WTC11 (cell line): ENCODE measurements around the gene UBXN11. TPM values are rescaled to one million over a fixed set of nuclear protein-coding genes. Genes with fewer than 3 reads are reported as not detected.

Source experiments
- ATAC-seq: fragments of 200-7000 bp; cut with Tn5 transposase; 2 replicates; pipeline ENCODE4 v1.10.0; 2021; ENCODE audit warnings: mild to moderate bottlenecking, moderate library complexity
- CTCF ChIA-PET: fragments of 300-600 bp; sonication (Branson Sonifier 250); formaldehyde crosslinking; loops from one replicate; lab custom pipeline; 2021; ENCODE audit warnings: antibody characterized with exemption; lab: Charles Lee
- POLR2A ChIA-PET: fragments of 350-600 bp; sonication (Branson Sonifier 250); formaldehyde crosslinking; loops from one replicate; lab custom pipeline; 2021; ENCODE audit warnings: antibody characterized with exemption; lab: Charles Lee
- DNase-seq: peaks from one replicate; pipeline ENCODE4 v3.0.0; 2021; ENCODE audit warnings: low spot score
- H3K27ac Mint-ChIP-seq: 2 replicates; pipeline ENCODE4 v1.8.0; 2021; ENCODE audit warnings: mixed read lengths
- H3K27me3 Mint-ChIP-seq: 2 replicates; pipeline ENCODE4 v1.8.0; 2021; ENCODE audit warnings: low read depth, mild to moderate bottlenecking, moderate library complexity, mixed read lengths
- H3K36me3 Mint-ChIP-seq: 2 replicates; pipeline ENCODE4 v1.8.0; 2021; ENCODE audit warnings: mixed read lengths
- H3K4me1 Mint-ChIP-seq: 2 replicates; pipeline ENCODE4 v1.8.0; 2022; ENCODE audit warnings: mixed read lengths
- H3K4me3 Mint-ChIP-seq: 2 replicates; pipeline ENCODE4 v1.8.0; 2021; ENCODE audit warnings: mild to moderate bottlenecking, moderate library complexity, mixed read lengths
- H3K9me3 Mint-ChIP-seq: 2 replicates; pipeline ENCODE4 v1.8.0; 2021; ENCODE audit warnings: mixed read lengths
- ATF6 ChIP-seq: sonication (generic); formaldehyde crosslinking; IDR thresholded peaks from 2 replicates; pipeline ENCODE4 v1.8.1; 2023; ENCODE audit warnings: mild to moderate bottlenecking, missing genetic modification reagents
- E2F4 ChIP-seq: sonication (generic); formaldehyde crosslinking; IDR thresholded peaks from 2 replicates; pipeline ENCODE4 v1.8.1; 2022; ENCODE audit warnings: low read depth, mild to moderate bottlenecking, moderate library complexity, missing genetic modification reagents, borderline replicate concordance
- E2F5 ChIP-seq: sonication (generic); formaldehyde crosslinking; IDR thresholded peaks from 2 replicates; pipeline ENCODE4 v1.8.1; 2022; ENCODE audit warnings: mild to moderate bottlenecking, moderate library complexity, missing genetic modification reagents
- ELF4 ChIP-seq: sonication (generic); formaldehyde crosslinking; IDR thresholded peaks from 2 replicates; pipeline ENCODE4 v1.8.1; 2022; ENCODE audit warnings: low read depth, mild to moderate bottlenecking, moderate library complexity, missing genetic modification reagents
- ETV6 ChIP-seq: sonication (generic); formaldehyde crosslinking; IDR thresholded peaks from 2 replicates; pipeline ENCODE4 v1.8.1; 2022; ENCODE audit warnings: mild to moderate bottlenecking, missing genetic modification reagents
- FOXK1 ChIP-seq: sonication (generic); formaldehyde crosslinking; IDR thresholded peaks from 2 replicates; pipeline ENCODE4 v1.8.0; 2022; ENCODE audit warnings: mild to moderate bottlenecking, moderate library complexity, missing genetic modification reagents
- IRF1 ChIP-seq: sonication (generic); formaldehyde crosslinking; IDR thresholded peaks from 2 replicates; pipeline ENCODE4 v1.8.0; 2023; ENCODE audit warnings: missing genetic modification reagents
- NR1H2 ChIP-seq: sonication (generic); formaldehyde crosslinking; IDR thresholded peaks from 2 replicates; pipeline ENCODE4 v1.9.0; 2021; ENCODE audit warnings: mild to moderate bottlenecking, moderate library complexity, missing genetic modification reagents
- SMAD3 ChIP-seq: sonication (generic); formaldehyde crosslinking; IDR thresholded peaks from 2 replicates; pipeline ENCODE4 v1.8.0; 2022; ENCODE audit warnings: missing genetic modification reagents, mild to moderate bottlenecking, borderline replicate concordance
- SP1 ChIP-seq: sonication (generic); formaldehyde crosslinking; conservative IDR thresholded peaks from 2 replicates; pipeline ENCODE4 v1.8.1; 2022; ENCODE audit warnings: missing genetic modification reagents
- USF1 ChIP-seq: sonication (generic); formaldehyde crosslinking; IDR thresholded peaks from 2 replicates; pipeline ENCODE4 v1.8.0; 2022; ENCODE audit warnings: mild to moderate bottlenecking, missing genetic modification reagents
- ZNF121 ChIP-seq: sonication (generic); formaldehyde crosslinking; IDR thresholded peaks from 2 replicates; pipeline ENCODE4 v1.8.0; 2023; ENCODE audit warnings: missing genetic modification reagents
- ZNF512 ChIP-seq: sonication (generic); formaldehyde crosslinking; IDR thresholded peaks from 2 replicates; pipeline ENCODE4 v1.8.1; 2022; ENCODE audit warnings: missing genetic modification reagents, borderline replicate concordance
- ZNF671 ChIP-seq: fragments of 250-450 bp; sonication (Bioruptor Pico); IDR thresholded peaks from 2 replicates; pipeline ENCODE4 v1.8.0; 2021; ENCODE audit warnings: mild to moderate bottlenecking
- total RNA-seq: library from RNA; stranded (reverse); gene quantifications from 3 replicates; pipeline ENCODE4 v1.2.3, GENCODE V29; 2021

The UBXN11 gene
- total RNA-seq, 1 experiment from 2014 or later, result 14.1 TPM

GRCh38 chr1:26349877-26350244, 43.4 kb upstream of the UBXN11 start:
- CTCF ChIA-PET, result interaction anchor here (1.2 to 2.9 kb wide), 8 partner anchors 9 to 67 kb away, joined by 4 to 11 read pairs (median 5); no protein-coding TSS in a partner anchor
- Mint-ChIP-seq H3K27me3 (no peaks in the 10 kb centered on the region), H3K9me3 (no peaks in the 10 kb centered on the region)
- TF ChIP-seq ZNF671, result no peak
- no peak for TF ChIP-seq ZNF512 (CRISPR knock-in tag)
- TF ChIP-seq USF1, result no peak
- TF ChIP-seq E2F4 (CRISPR knock-in tag), result no peak
- no peak for TF ChIP-seq FOXK1
- peak; percentile 84 for TF ChIP-seq ZNF121 (CRISPR knock-in tag)
- no peak for TF ChIP-seq IRF1 (CRISPR knock-in tag)
- TF ChIP-seq NR1H2 (CRISPR knock-in tag), result no peak
- TF ChIP-seq, all 79 proteins: peak for 1
- POLR2A ChIA-PET, result interaction anchor here (1.5 kb wide), 1 partner anchor 65 kb away, joined by 4 read pairs; no protein-coding TSS in a partner anchor
- peaks cover 32% of the 10 kb centered on the region for H3K4me1 Mint-ChIP-seq
- DNase-seq (no peak), ATAC-seq (no peak)
- no peak overlapping the region for H3K4me3 Mint-ChIP-seq
- no peak overlapping the region for H3K27ac Mint-ChIP-seq
- H3K36me3 Mint-ChIP-seq, result no peaks in the 10 kb centered on the region

GRCh38 chr1:26349188-26349876, 42.9 kb upstream of the UBXN11 start:
- POLR2A ChIA-PET, result no interaction called here
- no peak for ATAC-seq
- no peak for DNase-seq
- Mint-ChIP-seq H3K9me3 (no peaks in the 10 kb centered on the region), H3K4me3 (no peak overlapping the region), H3K36me3 (no peaks in the 10 kb centered on the region), H3K27ac (0 out of 2 replicates have a peak overlapping the region, but pooled peaks have one; percentile 26), H3K4me1 (peaks cover 32% of the 10 kb centered on the region), H3K27me3 (no peaks in the 10 kb centered on the region)
- TF ChIP-seq ATF6 (CRISPR knock-in tag) (no peak), SMAD3 (CRISPR knock-in tag) (no peak), ETV6 (CRISPR knock-in tag) (no peak), E2F5 (CRISPR knock-in tag) (no peak), SP1 (no peak), ELF4 (no peak)
- CTCF ChIA-PET, result interaction anchor here (1.3 to 2.9 kb wide), 4 partner anchors 10 to 63 kb away, joined by 5 to 11 read pairs (median 7); no protein-coding TSS in a partner anchor
